DND-41 (cell line): ENCODE results near the gene CTPS2.

Experiments used
- ATAC-seq: fragments of 200-7000 bp; cut with Tn5 transposase; 3 replicates; pipeline ENCODE4 v1.9.1; 2021; ENCODE audit warnings: low read depth; ENCODE audit not compliant: insufficient read depth
- DNase-seq: peaks from one replicate; pipeline ENCODE4 v3.0.0-alpha.2; 2020
- H2AFZ ChIP-seq: 2 replicates; pipeline ENCODE4 v1.6.0; 2012; ENCODE audit warnings: low read depth, low read length
- H3K27ac ChIP-seq: 2 replicates; pipeline ENCODE4 v1.5.1; 2012; ENCODE audit warnings: low read length, inconsistent platforms
- H3K27me3 ChIP-seq: fragments of 200-600 bp; sonication (generic); 2 replicates; pipeline ENCODE4 v1.6.0; 2012; ENCODE audit warnings: low read length, mild to moderate bottlenecking, inconsistent platforms; ENCODE audit not compliant: insufficient read depth, poor library complexity
- H3K36me3 ChIP-seq: 2 replicates; pipeline ENCODE4 v1.5.1; 2012; ENCODE audit warnings: low read length, inconsistent platforms; ENCODE audit not compliant: insufficient read depth
- H3K4me1 ChIP-seq: 2 replicates; pipeline ENCODE4 v1.5.1; 2012; ENCODE audit warnings: mild to moderate bottlenecking, low read length; ENCODE audit not compliant: insufficient read depth
- H3K4me2 ChIP-seq: 2 replicates; pipeline ENCODE4 v1.6.0; 2012; ENCODE audit warnings: mild to moderate bottlenecking, moderate library complexity, low read length, inconsistent platforms; ENCODE audit not compliant: insufficient read depth
- H3K4me3 ChIP-seq, 2 experiments: fragments of 200-600 bp in 1 of 2; shearing (Covaris generic) in 1 of 2; 2 replicates each; pipeline ENCODE4 v1.5.1; 2012 to 2016; ENCODE audit warnings: inconsistent platforms in 2 of 2, low read length in 2 of 2, mild to moderate bottlenecking in 2 of 2, low read depth in 1 of 2, moderate library complexity in 1 of 2
- H3K79me2 ChIP-seq: 2 replicates; pipeline ENCODE4 v1.6.0; 2012; ENCODE audit warnings: low read length, inconsistent platforms; ENCODE audit not compliant: insufficient read depth
- H3K9ac ChIP-seq: 2 replicates; pipeline ENCODE4 v1.6.0; 2012; ENCODE audit warnings: low read depth, mild to moderate bottlenecking, inconsistent platforms, low read length, moderate library complexity
- H3K9me3 ChIP-seq: 2 replicates; pipeline ENCODE4 v1.5.1; 2012; ENCODE audit warnings: low read length, moderate library complexity, mild to moderate bottlenecking, inconsistent platforms; ENCODE audit not compliant: insufficient read depth, severe bottlenecking
- H4K20me1 ChIP-seq: 2 replicates; pipeline ENCODE4 v1.6.0; 2012; ENCODE audit warnings: low read length; ENCODE audit not compliant: insufficient read depth
- EZH2 ChIP-seq: IDR thresholded peaks from 3 replicates; pipeline ENCODE4 v1.6.1; 2012; ENCODE audit warnings: borderline replicate concordance, low read depth, mild to moderate bottlenecking, moderate library complexity, low read length, inconsistent platforms; ENCODE audit not compliant: severe bottlenecking
- TF ChIP-seq, protein P1 (sequence below): IDR thresholded peaks from 2 replicates; pipeline ENCODE4 v1.5.1; 2012; ENCODE audit warnings: borderline replicate concordance, low read length, moderate library complexity, mild to moderate bottlenecking; ENCODE audit not compliant: poor library complexity, severe bottlenecking; ENCODE audit errors: extremely low read depth

The CTPS2 gene

DNA sequence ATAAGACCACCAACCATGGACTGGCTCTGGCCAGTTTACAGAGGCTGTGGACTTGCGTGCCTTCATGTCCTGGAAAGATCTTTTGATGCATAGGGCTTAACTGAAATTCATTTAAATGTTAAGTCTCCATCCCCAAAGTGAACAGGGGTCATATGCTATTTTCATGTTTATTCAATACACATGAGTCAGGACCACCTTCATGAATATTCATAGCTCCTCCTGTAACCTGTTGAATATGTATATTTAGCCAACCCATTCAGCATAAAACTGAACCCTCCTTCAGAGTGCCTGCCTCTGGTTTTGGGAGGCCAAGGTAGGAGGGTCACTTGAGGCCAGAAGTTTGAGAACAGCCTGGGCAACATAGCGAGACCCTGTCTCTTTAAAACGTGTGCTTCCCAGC, 7.1 kb downstream of the CTPS2 start:
- H3K4me1 ChIP-seq = 0 out of 2 replicates have a peak, but pooled peaks cover 1% of the 10 kb centered on the region
- H2AFZ ChIP-seq = no peak overlapping the region
- H3K27ac ChIP-seq = no peak overlapping the region
- H4K20me1 ChIP-seq = no peaks in the 10 kb centered on the region
- H3K27me3 ChIP-seq = no peaks in the 10 kb centered on the region
- H3K9me3 ChIP-seq = no peaks in the 10 kb centered on the region
- H3K9ac ChIP-seq = no peak overlapping the region
- peaks cover 3% of the 10 kb centered on the region; the same call in 1 of the 2 replicates for H3K36me3 ChIP-seq
- no peak for ATAC-seq
- DNase-seq = no peak
- H3K79me2 ChIP-seq = no peaks in the 10 kb centered on the region
- TF ChIP-seq, protein P1, sequence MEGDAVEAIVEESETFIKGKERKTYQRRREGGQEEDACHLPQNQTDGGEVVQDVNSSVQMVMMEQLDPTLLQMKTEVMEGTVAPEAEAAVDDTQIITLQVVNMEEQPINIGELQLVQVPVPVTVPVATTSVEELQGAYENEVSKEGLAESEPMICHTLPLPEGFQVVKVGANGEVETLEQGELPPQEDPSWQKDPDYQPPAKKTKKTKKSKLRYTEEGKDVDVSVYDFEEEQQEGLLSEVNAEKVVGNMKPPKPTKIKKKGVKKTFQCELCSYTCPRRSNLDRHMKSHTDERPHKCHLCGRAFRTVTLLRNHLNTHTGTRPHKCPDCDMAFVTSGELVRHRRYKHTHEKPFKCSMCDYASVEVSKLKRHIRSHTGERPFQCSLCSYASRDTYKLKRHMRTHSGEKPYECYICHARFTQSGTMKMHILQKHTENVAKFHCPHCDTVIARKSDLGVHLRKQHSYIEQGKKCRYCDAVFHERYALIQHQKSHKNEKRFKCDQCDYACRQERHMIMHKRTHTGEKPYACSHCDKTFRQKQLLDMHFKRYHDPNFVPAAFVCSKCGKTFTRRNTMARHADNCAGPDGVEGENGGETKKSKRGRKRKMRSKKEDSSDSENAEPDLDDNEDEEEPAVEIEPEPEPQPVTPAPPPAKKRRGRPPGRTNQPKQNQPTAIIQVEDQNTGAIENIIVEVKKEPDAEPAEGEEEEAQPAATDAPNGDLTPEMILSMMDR = no peak
- TF ChIP-seq EZH2 = no peak
- no peak overlapping the region for H3K4me2 ChIP-seq
- H3K4me3 ChIP-seq = no peak overlapping the region

DNA sequence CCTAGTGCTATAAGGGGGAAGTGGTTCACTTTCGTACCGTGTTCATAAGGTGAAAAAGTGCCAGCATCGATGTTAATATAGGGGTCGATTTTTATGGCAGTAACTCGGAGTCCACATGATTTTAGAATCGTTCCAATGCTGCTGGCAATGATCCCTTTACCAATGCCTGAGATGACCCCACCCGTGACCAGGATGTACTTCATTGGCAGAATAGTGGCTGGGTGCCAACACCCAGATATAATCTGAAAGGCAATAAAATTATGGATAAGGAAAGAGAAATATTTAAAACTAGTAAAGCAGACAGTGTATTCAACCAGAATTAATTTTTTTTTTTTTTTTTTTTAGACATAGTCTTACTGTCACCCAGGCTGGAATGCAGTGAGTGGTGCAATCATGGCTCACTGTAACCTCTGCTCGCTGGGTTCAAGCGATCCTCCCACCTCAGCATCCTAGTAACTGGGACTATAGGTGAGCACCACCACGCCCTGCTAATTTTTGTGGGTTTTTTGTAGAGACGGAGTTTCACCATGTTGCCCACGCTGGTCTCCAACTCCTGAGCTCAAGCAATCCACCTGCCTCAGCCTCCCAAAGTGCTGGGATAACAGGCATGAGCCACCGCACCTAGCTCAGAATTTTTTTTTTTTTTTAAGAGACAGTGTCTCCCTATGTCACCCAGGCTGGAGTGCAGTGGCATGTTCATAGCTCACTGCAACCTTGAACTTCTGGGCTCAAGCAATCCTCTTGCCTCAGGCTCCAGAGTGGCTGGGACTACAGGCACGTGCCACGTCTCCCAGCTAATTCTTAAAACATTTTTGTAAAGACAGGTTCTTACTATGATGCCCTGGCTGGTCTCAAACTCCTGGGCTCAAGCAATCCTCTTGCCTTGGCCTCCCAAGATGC, 9.5 kb downstream of the CTPS2 start:
- H3K4me3 ChIP-seq = no peak overlapping the region
- no peak overlapping the region for H3K9ac ChIP-seq
- H3K79me2 ChIP-seq = no peaks in the 10 kb centered on the region
- no peaks in the 10 kb centered on the region for H3K9me3 ChIP-seq
- no peak for ATAC-seq
- H3K27me3 ChIP-seq = no peaks in the 10 kb centered on the region
- DNase-seq = no peak
- no peak overlapping the region for H3K4me2 ChIP-seq
- TF ChIP-seq, protein P1 = no peak
- TF ChIP-seq EZH2 = no peak
- H3K27ac ChIP-seq = no peak overlapping the region
- H2AFZ ChIP-seq = no peak overlapping the region
- peaks cover 6% of the 10 kb centered on the region for H3K36me3 ChIP-seq
- no peaks in the 10 kb centered on the region for H4K20me1 ChIP-seq
- no peaks in the 10 kb centered on the region for H3K4me1 ChIP-seq

DNA sequence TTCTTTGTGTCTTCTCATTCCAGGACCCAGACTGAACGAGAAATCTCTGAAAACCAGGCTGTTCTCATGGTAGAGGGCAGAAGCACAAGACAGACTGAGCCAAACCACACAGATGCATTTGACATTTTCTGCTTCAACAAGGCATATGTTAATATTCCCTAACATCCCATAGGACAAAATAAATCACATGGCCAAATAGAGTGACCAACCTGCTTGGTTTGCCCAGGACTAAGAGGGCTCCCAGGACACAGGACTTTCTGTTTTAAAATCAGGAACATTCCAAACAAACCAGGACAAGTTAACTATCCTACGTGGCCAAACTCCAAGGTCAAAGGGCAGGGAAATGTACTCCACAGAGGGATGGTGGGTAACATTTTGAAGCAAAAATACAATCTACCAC, 11.7 kb downstream of the CTPS2 start:
- Histone ChIP-seq H2AFZ (no peak overlapping the region), H3K36me3 (peaks cover 8% of the 10 kb centered on the region)

More for the DNA sequence above, 11.7 kb downstream of the CTPS2 start:
- no peaks in the 10 kb centered on the region for H3K79me2 ChIP-seq
- H3K4me1 ChIP-seq = no peaks in the 10 kb centered on the region
- H3K9me3 ChIP-seq = no peaks in the 10 kb centered on the region
- H3K4me2 ChIP-seq = no peak overlapping the region
- no peaks in the 10 kb centered on the region for H3K27me3 ChIP-seq
- H3K27ac ChIP-seq = no peak overlapping the region
- no peak overlapping the region for H3K4me3 ChIP-seq
- ATAC-seq = no peak
- H3K9ac ChIP-seq = no peak overlapping the region
- no peak for DNase-seq
- no peak for TF ChIP-seq EZH2
- TF ChIP-seq, protein P1 = no peak
- no peaks in the 10 kb centered on the region for H4K20me1 ChIP-seq
